ENCODE data around the gene RNU7-1.

GRCh38 chr12:6987956-6988553, 44.4 kb downstream of the RNU7-1 start:
- TF ChIP-seq CTCF (IDR thresholded peaks at IDR 0.05; ENCODE audit: poor library complexity) (no peak), EZH2 (IDR thresholded peaks at IDR 0.05; ENCODE audit: borderline replicate concordance) (no peak), EZH2phosphoT487 (IDR thresholded peaks at IDR 0.05; ENCODE audit: low read depth, severe bottlenecking, unreplicated experiment) (no peak)

Data from hepatocyte (in vitro differentiated cells).